ENCODE results near the gene PSMD4.
"Not testable (repeated sequence)": the region's sequence is repeated elsewhere in the genome, so short reads cannot be mapped to it uniquely, and the experiment has no call there.

DNA sequence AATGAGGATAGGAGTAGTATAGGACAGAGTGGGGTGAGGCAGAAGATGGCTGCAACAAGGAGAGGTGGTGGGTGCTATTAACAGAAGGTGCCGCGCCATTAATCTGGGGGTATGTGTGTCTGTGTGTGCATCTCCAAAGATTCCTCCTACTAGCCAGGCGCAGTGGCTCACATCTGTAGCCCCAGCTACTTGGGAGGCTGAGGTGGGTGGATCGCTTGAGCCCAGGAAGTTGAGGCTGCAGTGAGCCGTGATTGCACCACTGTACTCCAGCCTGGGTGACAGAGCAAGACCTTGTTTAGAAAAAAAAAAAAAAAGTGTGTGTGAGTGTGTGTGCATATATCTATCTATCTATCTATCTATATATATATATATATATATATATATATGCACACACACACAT lies 20.8 kb downstream of the PSMD4 start:
- TF ChIP-seq POLR2AphosphoS5 (IDR thresholded peaks at IDR 0.05; ENCODE audit: borderline replicate concordance, low read depth, low read length); EZH2 (IDR thresholded peaks at IDR 0.05); FOXP2 (optimal IDR thresholded peaks at IDR 0.05; ENCODE audit: control extremely low read depth, extremely low read length, insufficient read depth): not testable (repeated sequence)
